ENCODE results near the gene BRAT1. TPM values are rescaled to one million over a fixed set of nuclear protein-coding genes. Genes with fewer than 3 reads are reported as not detected.

BRAT1 gene
- total RNA-seq, 2 experiments from 2014 or later: 24.1 to 24.5 TPM

DNA sequence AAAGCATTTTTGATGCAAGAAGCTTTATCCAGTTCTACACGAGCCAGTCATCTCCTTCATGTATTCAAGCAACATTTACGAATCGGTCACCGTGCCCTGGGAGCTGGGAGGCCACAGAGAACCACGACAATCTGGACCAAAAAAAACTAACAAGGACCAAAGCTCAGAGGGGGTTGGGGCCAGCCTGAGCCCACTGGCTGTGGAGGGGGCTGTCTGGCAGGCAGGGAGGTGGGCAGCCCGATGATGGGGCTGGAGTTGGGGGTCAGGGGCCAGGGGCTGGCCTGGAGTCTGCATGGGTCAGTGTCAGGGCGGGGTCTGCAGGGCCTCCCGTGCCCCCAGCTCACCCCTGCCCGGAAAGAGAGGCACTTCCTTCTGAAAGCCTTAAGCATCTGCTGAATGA is 66.6 kb downstream of the BRAT1 start:
- no peaks in the 10 kb centered on the region for H3K9me3 Mint-ChIP-seq
- H3K4me3 Mint-ChIP-seq: no peak overlapping the region
- ATAC-seq (ENCODE audit: poor library complexity) (no peak), DNase-seq (no peak)
- POLR2A ChIA-PET: interaction anchor here (0.7 to 0.8 kb wide), 2 partner anchors 10 to 23 kb away, joined by 3 read pairs; no protein-coding TSS in a partner anchor
- intact Hi-C loops (cut with DNase I, micrococcal nuclease): no loop called here
- Histone ChIP-seq H3K27me3 (ENCODE audit: control insufficient read depth in 1 of 2, insufficient read depth in 2 of 2, low read length in 2 of 2) (no peaks in the 10 kb centered on the region), H3K27ac (ENCODE audit: low read depth in 1 of 2, low read length in 2 of 2) (no peak overlapping the region), H3K4me1 (ENCODE audit: insufficient read depth, low read length) (no peaks in the 10 kb centered on the region), H3K36me3 (ENCODE audit: insufficient read depth, low read length) (no peaks in the 10 kb centered on the region), H3K9me3 (ENCODE audit: control insufficient read depth in 1 of 2, insufficient read depth in 1 of 2, low read length in 2 of 2) (peaks cover 0 to 2% of the 10 kb centered on the region in 2 experiments), H3K4me3 (ENCODE audit: low read length) (no peak overlapping the region)
- H3K36me3 Mint-ChIP-seq (ENCODE audit: low read depth): no peaks in the 10 kb centered on the region
- H3K4me1 Mint-ChIP-seq (ENCODE audit: low read depth): no peaks in the 10 kb centered on the region
- TF ChIP-seq, protein P1, sequence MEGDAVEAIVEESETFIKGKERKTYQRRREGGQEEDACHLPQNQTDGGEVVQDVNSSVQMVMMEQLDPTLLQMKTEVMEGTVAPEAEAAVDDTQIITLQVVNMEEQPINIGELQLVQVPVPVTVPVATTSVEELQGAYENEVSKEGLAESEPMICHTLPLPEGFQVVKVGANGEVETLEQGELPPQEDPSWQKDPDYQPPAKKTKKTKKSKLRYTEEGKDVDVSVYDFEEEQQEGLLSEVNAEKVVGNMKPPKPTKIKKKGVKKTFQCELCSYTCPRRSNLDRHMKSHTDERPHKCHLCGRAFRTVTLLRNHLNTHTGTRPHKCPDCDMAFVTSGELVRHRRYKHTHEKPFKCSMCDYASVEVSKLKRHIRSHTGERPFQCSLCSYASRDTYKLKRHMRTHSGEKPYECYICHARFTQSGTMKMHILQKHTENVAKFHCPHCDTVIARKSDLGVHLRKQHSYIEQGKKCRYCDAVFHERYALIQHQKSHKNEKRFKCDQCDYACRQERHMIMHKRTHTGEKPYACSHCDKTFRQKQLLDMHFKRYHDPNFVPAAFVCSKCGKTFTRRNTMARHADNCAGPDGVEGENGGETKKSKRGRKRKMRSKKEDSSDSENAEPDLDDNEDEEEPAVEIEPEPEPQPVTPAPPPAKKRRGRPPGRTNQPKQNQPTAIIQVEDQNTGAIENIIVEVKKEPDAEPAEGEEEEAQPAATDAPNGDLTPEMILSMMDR (IDR thresholded peaks at IDR 0.05): no peak
- H3K27me3 Mint-ChIP-seq: no peaks in the 10 kb centered on the region
- CTCF ChIA-PET: no interaction called here
- H3K27ac Mint-ChIP-seq: no peak overlapping the region

- Mint-ChIP-seq H3K27me3 (no peaks in the 10 kb centered on the region), H3K36me3 (ENCODE audit: low read depth) (no peaks in the 10 kb centered on the region), H3K9me3 (no peaks in the 10 kb centered on the region), H3K4me3 (no peak overlapping the region), H3K27ac (no peak overlapping the region), H3K4me1 (ENCODE audit: low read depth) (no peaks in the 10 kb centered on the region)
- Histone ChIP-seq H3K4me1 (ENCODE audit: insufficient read depth, low read length) (no peaks in the 10 kb centered on the region), H3K27ac (ENCODE audit: low read depth in 1 of 2, low read length in 2 of 2) (no peak overlapping the region), H3K27me3 (ENCODE audit: control insufficient read depth in 1 of 2, insufficient read depth in 2 of 2, low read length in 2 of 2) (no peaks in the 10 kb centered on the region), H3K36me3 (ENCODE audit: insufficient read depth, low read length) (no peaks in the 10 kb centered on the region), H3K9me3 (ENCODE audit: control insufficient read depth in 1 of 2, insufficient read depth in 1 of 2, low read length in 2 of 2) (peaks cover under 1 to 6% of the 10 kb centered on the region in 2 experiments), H3K4me3 (ENCODE audit: low read length) (no peak overlapping the region)
- ATAC-seq (ENCODE audit: poor library complexity) (no peak), DNase-seq (no peak)
- TF ChIP-seq, protein P1 (IDR thresholded peaks at IDR 0.05): no peak
- intact Hi-C loops (cut with DNase I, micrococcal nuclease): no loop called here
- ChIA-PET CTCF (no interaction called here), POLR2A (interaction anchor here (0.7 to 0.8 kb wide), 2 partner anchors 10 to 23 kb away, joined by 3 read pairs; no protein-coding TSS in a partner anchor)
These were observed 67.1 kb downstream of the BRAT1 start for GRCh38 chr7:2488272-2488645.

Small RNA genes lying within 50 kb of the gene (microRNA-seq; reads per million reads assigned to microRNA genes)
- not detected for gene MIR4648 (ENCODE audit: borderline microRNAs expressed, borderline replicate concordance)

Other genes with a start within 250 kb of the BRAT1 start
- 1 to 10 TPM; 4.2 to 4.5 TPM for gene SNX8, start 241.1 kb downstream of the BRAT1 start, total RNA-seq
- gene EIF3B, start 200.7 kb downstream of the BRAT1 start, total RNA-seq: 100 to 1,000 TPM; 166 to 167 TPM
- 1 to 10 TPM; 6.6 to 8.6 TPM for gene CHST12, start 151.9 kb downstream of the BRAT1 start, total RNA-seq
- gene GRIFIN, start 79.1 kb downstream of the BRAT1 start, total RNA-seq: not detected
- 10 to 100 TPM; 96.7 to 99.8 TPM for gene LFNG, start 35.8 kb downstream of the BRAT1 start, total RNA-seq
- 1 to 10 TPM; 4.3 to 5.6 TPM for gene IQCE, start 3.5 kb upstream of the BRAT1 start, total RNA-seq
- gene TTYH3, start 76.5 kb upstream of the BRAT1 start, total RNA-seq: 1 to 10 TPM; 7.9 to 9.3 TPM
- gene AMZ1, start 132.7 kb upstream of the BRAT1 start, total RNA-seq: under 1 TPM; 0.25 to 0.36 TPM

Data from CD4-positive, alpha-beta T cell (primary cell).